Osteocyte (in vitro differentiated cells): ENCODE measurements around the gene AGFG2. TPM values are rescaled to one million over a fixed set of nuclear protein-coding genes. Genes with fewer than 3 reads are reported as not detected.
A peak's percentile ranks its signal among the peaks of the same experiment; 100 is the strongest.

Source experiments
- DNase-seq: peaks from one replicate; pipeline ENCODE4 v3.0.0; 2021; ENCODE audit warnings: mixed read lengths; ENCODE audit not compliant: unreplicated experiment; ENCODE audit errors: extremely low spot score
- H3K27ac Mint-ChIP-seq: one replicate; pipeline ENCODE4 v1.8.0; 2021; ENCODE audit warnings: mild to moderate bottlenecking, mixed read lengths; ENCODE audit not compliant: unreplicated experiment
- H3K27me3 Mint-ChIP-seq: one replicate; pipeline ENCODE4 v1.8.0; 2021; ENCODE audit warnings: mixed read lengths; ENCODE audit not compliant: unreplicated experiment
- H3K36me3 Mint-ChIP-seq: one replicate; pipeline ENCODE4 v1.8.0; 2021; ENCODE audit warnings: mixed read lengths; ENCODE audit not compliant: unreplicated experiment
- H3K4me1 Mint-ChIP-seq: one replicate; pipeline ENCODE4 v1.8.0; 2021; ENCODE audit warnings: mixed read lengths; ENCODE audit not compliant: unreplicated experiment
- H3K4me3 Mint-ChIP-seq: one replicate; pipeline ENCODE4 v1.8.0; 2021; ENCODE audit warnings: mild to moderate bottlenecking, moderate library complexity, mixed read lengths; ENCODE audit not compliant: unreplicated experiment
- H3K9me3 Mint-ChIP-seq: one replicate; pipeline ENCODE4 v1.8.0; 2021; ENCODE audit warnings: mixed read lengths; ENCODE audit not compliant: unreplicated experiment
- total RNA-seq: library from RNA; stranded (reverse); gene quantifications from 2 replicates; pipeline ENCODE4 v1.2.1, GENCODE V29; 2021
- TF ChIP-seq, protein P1 (sequence below): fragments of 200-600 bp; sonication (generic); IDR thresholded peaks from 2 replicates; pipeline ENCODE4 v1.5.0; 2021; ENCODE audit warnings: antibody characterized with exemption, mild to moderate bottlenecking, moderate library complexity

AGFG2 gene
- total RNA-seq, 1 donor from 2014 or later = 10.8 TPM

DNA sequence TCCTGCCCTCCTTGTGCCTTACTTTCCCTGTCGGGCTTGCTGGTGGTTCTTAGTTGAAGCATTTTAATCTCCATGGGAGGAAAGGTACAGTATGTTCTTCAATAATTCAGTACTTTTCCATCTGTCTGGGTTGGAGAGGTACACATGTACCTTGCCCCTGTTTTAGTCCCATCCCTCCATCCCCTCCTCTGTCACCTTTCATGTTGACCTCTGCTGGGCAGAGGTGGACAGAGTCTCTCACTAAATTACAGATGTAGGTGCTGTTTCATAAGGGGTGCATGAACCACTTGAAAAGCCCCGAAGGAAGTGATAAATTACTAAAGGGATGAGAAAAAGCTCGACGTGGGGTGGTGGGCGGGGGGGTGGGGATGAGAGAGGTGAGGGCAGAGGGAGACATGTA lies 5.4 kb downstream of the AGFG2 start:
- no peaks in the 10 kb centered on the region for H3K27me3 Mint-ChIP-seq
- H3K4me1 Mint-ChIP-seq = peaks cover 52% of the 10 kb centered on the region
- TF ChIP-seq, protein P1, sequence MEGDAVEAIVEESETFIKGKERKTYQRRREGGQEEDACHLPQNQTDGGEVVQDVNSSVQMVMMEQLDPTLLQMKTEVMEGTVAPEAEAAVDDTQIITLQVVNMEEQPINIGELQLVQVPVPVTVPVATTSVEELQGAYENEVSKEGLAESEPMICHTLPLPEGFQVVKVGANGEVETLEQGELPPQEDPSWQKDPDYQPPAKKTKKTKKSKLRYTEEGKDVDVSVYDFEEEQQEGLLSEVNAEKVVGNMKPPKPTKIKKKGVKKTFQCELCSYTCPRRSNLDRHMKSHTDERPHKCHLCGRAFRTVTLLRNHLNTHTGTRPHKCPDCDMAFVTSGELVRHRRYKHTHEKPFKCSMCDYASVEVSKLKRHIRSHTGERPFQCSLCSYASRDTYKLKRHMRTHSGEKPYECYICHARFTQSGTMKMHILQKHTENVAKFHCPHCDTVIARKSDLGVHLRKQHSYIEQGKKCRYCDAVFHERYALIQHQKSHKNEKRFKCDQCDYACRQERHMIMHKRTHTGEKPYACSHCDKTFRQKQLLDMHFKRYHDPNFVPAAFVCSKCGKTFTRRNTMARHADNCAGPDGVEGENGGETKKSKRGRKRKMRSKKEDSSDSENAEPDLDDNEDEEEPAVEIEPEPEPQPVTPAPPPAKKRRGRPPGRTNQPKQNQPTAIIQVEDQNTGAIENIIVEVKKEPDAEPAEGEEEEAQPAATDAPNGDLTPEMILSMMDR = no peak
- no peak overlapping the region for H3K4me3 Mint-ChIP-seq
- H3K36me3 Mint-ChIP-seq = no peaks in the 10 kb centered on the region
- DNase-seq = no peak
- H3K27ac Mint-ChIP-seq = peak overlapping the region; percentile 90
- no peaks in the 10 kb centered on the region for H3K9me3 Mint-ChIP-seq

DNA sequence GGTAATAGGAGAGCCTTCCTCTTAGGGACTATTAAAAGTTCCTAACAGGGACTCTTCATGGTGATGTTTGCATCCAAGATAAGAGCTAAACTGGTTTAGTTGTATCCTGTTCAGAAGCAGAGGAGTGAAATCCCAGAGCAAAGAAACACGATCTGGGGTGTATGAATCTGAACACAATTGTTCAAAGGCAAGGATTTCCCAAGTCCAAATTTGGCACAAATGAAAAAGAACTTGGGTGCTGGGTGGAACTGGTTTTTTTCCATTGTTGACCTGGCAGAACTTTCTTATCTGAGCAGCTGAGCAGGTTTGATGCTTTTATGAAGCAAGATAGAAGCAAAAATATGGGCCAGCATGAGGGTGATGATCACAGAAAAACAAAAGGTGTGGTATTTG lies 6.0 kb downstream of the AGFG2 start:
- Mint-ChIP-seq H3K4me3 (peak overlapping the region; percentile 1), H3K27me3 (no peaks in the 10 kb centered on the region), H3K27ac (peak overlapping the region; percentile 90), H3K9me3 (no peaks in the 10 kb centered on the region), H3K4me1 (peaks cover 48% of the 10 kb centered on the region), H3K36me3 (no peaks in the 10 kb centered on the region)
- DNase-seq = no peak
- TF ChIP-seq, protein P1 = no peak

DNA sequence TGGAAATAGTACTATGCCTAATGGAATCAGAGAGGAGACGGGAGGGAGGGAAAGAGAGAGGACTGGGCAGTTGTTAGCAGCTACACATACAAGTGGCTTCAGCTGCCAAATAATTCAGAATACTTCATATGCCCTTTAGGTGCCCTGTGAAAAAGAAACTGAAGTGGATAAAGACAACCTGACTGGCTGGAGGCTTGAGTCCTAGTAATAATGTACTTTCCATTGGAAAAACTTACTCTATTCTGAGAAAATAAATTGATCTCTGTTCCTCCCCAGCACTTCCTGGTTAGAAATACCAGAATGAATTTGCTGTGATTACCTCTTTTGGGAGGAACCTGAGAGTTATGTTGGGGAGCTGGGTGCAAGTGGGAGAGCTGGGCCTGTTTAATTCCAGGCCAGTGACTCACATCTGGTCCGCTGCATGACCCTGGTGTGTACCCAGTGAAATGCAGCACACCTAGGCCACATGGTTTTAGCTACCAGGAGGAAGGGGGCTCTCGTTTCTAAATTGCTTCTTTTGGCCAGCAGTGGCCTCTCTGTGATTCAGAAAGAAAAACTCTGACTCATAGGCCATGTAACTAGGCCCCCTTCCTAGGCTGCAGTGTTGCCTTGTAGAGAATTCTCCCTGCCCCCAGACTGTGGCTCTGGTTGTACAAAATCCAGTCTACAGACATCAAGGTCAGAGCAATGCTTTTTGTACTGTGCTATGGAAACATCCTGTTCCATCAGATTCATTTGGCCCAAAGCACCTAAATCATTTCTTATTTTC lies 6.5 kb downstream of the AGFG2 start:
- Mint-ChIP-seq H3K27me3 (no peaks in the 10 kb centered on the region), H3K4me3 (peak overlapping the region; percentile 1), H3K36me3 (no peaks in the 10 kb centered on the region), H3K9me3 (no peaks in the 10 kb centered on the region), H3K27ac (peak overlapping the region; percentile 90), H3K4me1 (peaks cover 46% of the 10 kb centered on the region)
- DNase-seq = no peak
- TF ChIP-seq, protein P1 = peak; percentile 19

DNA sequence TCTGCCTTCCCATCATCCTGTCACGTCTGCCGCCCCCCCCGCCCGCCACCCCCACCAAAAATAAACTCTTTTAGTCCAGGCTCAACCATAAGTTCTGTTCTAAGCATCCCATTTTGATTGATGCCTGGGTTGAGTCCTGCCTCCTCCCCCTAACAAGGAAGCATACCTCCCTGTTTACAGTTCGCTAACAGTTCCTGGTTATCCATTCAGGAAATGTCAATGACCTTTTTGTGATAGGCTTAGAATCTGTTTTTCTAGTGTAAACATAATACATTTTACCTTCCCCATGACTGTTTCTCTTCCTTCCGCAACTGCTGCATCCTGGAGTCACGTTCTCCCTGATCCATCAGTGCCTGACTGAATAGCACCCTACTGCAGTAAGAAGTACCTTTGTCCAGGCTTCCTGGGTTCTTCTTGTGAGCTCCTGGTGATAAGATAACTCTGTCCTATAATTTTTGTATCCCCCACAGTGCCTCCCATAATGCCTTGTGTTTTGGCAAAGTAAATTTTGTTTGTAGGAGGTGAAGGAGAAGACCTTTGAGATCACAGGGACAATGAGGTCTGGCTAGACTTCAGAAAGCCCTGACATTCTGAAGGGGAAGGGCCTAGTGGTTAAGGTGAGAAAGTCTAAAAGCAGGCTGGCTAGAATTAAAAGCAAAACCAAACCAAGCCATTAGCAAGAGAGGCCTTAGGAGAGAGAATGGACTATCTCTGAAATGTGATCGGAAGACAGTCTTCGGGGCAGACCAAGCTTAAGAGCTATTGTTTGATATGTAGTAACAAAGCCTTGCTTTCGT lies 7.3 kb downstream of the AGFG2 start:
- H3K9me3 Mint-ChIP-seq = no peaks in the 10 kb centered on the region
- DNase-seq = no peak
- TF ChIP-seq, protein P1 = no peak
- H3K27me3 Mint-ChIP-seq = no peaks in the 10 kb centered on the region
- H3K36me3 Mint-ChIP-seq = no peaks in the 10 kb centered on the region
- H3K4me3 Mint-ChIP-seq = no peak overlapping the region
- peak overlapping the region; percentile 90 for H3K27ac Mint-ChIP-seq
- peaks cover 45% of the 10 kb centered on the region for H3K4me1 Mint-ChIP-seq
